H54 (cell line): ENCODE data around the gene HCN4.

Experiments used
- DNase-seq: peaks from one replicate; pipeline ENCODE4 v3.0.0; 2011; ENCODE audit warnings: low spot score, mixed read lengths; ENCODE audit not compliant: insufficient read length
- FAIRE-seq: peaks from 3 replicates; lab custom pipeline; 2011; peaks lifted over from hg19 to GRCh38; lab: Jason Lieb, UNC
- POLR2A ChIP-seq: IDR thresholded peaks from 2 replicates; pipeline ENCODE4 v1.6.1; 2011; ENCODE audit warnings: low read depth, mild to moderate bottlenecking, low read length

HCN4 gene

DNA sequence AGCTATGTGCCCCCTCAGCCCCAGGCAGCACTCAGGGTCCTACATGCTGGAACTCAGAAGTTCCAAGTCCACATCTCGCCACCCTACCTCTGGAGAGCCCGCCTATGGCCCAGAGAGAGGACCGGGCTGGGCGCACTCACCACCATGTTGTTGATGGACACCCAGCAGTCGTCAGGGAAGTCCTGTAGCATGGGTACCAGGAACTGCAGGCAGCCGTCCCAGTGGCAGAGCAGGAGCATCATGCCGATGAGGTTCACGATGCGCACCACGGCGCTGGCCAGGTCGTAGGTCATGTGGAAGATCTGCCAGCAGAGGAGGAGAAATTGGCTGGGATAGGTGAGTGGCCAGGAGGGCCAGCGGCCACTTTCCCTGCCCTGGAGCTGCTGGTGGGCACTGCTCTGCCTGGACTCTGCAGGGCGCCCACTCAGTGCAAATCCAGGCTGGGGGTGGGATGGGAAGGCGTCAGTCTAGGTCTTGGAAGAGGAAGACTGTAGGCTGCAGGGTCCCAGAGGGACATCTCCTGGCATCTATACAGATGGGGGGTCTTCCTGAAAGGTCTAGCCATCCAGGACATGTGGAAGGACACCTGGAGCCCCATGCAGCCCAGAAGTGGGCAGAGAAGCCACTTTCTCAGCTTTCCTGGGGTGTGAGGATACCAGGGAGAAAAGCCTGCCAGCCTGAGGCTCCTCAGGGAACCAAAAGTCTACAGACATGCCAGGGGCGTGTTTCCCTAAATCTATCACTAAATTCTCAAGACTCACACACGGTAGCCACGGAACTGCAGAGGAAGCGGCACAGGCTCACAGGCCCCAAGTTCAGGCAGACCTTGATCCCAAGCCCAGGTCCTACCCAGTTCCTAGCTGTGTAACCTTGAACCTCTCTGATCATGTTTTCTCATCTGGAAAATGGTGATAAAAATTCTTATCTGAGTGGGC lies 36.5 kb downstream of the HCN4 start:
- FAIRE-seq (no peak), DNase-seq (no peak)
- no peak for TF ChIP-seq POLR2A

GRCh38 chr15:73331501-73331900 lies 37.3 kb downstream of the HCN4 start:
- FAIRE-seq (no peak), DNase-seq (no peak)
- TF ChIP-seq POLR2A = no peak

GRCh38 chr15:73330206-73331051 lies 38.3 kb downstream of the HCN4 start:
- FAIRE-seq (no peak), DNase-seq (no peak)
- no peak for TF ChIP-seq POLR2A

- no peak for FAIRE-seq
- TF ChIP-seq POLR2A = no peak
- no peak for DNase-seq
Observed at GRCh38 chr15:73329501-73330200, 39.1 kb downstream of the HCN4 start.

DNA sequence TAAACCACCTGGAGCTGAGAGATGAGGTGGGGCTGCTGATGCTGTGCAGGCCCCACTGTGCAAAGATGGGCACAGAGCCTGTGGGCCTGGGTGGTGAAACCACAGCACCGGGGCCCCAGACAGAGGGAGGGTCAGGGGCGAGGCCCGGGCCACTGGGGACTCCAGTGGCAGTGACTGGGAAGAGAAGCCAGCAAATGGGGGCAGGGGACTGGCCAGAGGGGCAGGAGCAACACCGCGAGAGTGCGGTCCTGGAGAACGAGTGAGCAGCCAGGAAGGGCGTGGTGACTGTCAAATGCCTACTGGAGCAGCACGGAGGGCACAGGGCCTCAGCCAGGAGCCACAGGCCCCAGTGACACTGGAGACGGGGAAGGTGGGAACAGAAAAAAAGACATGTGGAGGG lies 39.8 kb downstream of the HCN4 start:
- no peak for FAIRE-seq
- TF ChIP-seq POLR2A = no peak
- no peak for DNase-seq

DNA sequence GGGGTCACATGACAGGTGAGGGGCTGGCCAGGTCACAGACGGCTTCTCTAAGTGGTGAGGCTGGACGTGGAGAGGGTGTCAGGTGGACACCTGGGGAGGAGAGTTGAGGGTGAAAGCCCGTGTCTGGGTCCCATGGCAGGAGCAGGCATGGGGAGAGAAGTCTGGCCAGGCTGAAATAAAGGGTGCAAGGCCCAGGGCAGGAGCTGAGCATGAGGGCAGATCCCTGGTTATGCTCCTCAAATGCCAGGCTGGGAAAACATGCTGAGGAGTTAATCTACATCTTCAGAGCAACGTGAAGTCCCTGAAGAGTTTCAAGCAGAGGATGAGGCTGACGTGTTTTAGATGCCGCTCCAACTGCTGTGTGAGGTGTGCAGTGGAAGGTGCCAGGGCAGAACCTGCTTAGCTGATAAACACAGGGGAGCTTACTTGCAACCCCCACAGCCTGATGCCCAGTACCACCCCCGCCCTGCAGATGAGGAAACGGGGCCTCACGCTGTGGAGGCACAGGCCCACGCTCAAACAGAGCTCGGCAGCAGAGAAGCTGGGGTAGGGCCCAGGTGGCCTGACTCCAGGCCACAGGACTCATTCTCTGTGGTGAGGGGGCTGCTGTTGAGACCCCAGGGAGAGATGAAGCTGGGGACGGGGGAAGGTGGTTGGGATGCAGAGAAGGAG lies 40.5 kb downstream of the HCN4 start:
- FAIRE-seq (no peak), DNase-seq (no peak)
- TF ChIP-seq POLR2A = no peak

DNA sequence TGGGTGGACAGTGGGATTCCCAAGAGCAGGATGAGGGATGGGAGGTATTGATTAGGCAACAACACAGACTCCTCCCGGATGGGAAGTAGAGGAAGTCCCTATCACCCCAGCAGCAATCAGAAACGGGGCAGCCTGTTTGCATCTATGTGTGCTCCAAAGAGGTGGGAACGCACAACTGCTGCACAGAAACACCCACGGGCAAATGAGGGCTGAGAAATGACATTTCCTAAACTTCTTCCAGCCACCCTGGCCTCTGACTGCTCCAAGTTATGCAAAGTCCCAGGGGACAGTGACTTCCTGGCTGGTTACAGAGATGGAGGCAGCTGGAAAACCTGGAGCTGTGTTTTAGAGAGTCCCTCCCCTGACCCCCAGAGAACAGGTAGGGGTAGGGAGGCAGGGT lies 42.6 kb downstream of the HCN4 start:
- TF ChIP-seq POLR2A = no peak
- no peak for DNase-seq
- FAIRE-seq = no peak

DNA sequence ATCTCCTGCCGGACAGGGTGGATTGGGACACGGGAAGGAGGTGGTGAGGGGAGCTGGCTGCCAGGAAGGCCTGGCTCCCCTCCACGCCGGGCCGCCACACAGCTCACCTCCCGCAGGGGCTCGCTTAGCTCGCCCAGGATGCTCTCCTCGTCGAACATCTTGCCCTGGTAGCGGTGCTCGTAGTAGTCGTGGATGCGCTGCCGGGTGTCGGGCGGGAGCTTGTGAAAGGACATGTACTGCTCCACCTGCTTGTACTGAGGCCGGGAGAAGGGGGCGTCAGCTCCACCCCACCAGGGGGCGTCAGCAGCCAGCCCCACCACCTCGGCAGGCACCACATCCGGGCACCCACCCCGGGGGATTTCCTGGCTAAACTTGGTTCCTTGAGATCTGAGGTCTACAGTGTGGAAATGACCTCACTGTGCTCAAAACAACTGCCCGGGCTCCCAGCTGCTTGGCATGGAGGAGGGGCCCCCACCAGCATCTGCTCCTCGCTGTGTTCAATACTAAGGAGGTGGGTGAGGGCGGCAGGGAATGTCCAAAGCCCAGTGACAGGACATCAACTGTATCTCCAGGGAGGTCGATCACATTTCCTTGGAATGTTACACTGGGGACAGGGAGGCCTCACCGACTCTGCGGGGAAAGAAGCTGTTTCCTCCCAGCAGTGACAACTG lies 43.4 kb downstream of the HCN4 start:
- TF ChIP-seq POLR2A = no peak
- DNase-seq = no peak
- no peak for FAIRE-seq

DNA sequence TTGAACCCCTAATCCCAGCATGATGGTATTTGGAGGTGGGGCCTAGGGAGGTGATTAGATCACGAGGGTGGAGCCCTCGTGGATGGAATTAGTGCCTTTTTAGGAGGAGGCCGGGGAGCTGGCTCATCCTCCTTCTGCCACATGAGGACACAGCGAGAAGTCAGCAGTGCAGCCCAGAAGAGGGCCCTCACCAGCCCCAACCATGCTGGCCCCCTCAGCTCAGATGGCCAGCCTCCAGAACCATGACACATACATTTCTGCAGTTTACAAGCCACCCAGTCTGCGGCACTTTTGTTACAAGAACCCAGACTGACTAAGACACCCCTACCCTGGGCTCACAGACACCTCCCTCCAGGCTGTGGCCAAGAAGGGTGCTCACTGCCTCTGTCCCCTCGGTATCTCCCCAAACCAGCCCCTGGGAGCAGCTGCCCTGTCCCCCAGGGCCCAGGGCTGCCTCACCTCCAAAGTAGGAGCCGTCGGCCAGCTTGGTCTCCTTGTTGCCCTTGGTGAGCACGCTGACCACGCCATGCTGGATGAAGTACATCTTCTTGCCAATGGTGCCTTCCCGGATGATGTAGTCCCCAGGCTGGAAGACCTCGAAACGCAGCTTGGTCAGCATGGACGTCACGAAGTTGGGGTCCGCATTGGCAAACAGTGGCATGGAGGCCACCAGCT lies 44.1 kb downstream of the HCN4 start:
- FAIRE-seq (no peak), DNase-seq (no peak)
- no peak for TF ChIP-seq POLR2A

DNA sequence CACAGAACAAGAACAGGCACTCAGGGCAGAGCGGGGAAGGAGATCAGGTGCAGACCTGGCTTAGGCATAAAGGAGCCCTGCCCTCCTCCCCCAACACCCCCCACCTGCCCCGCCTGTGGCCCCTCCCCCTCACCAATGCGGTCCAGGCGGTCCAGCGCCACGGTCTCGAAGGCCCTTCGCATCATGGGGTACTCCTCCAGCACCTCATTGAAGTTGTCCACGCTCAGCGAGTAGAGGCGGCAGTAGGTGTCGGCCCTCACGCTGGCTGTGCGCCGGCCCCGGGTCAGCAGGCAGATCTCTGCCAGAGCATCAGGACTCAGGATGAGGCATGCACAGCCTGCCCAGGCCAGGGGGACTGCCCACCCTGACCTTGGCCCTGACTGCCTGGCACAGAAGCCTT lies 44.8 kb downstream of the HCN4 start:
- FAIRE-seq = no peak
- DNase-seq = no peak
- TF ChIP-seq POLR2A = no peak

- TF ChIP-seq POLR2A = no peak
- FAIRE-seq = no peak
- DNase-seq = no peak
Observed at GRCh38 chr15:73323374-73323955, 45.3 kb downstream of the HCN4 start.
